GM18505 (cell line): ENCODE data around the gene PEX10.

Experiments used
- ATAC-seq: cut with Tn5 transposase; IDR thresholded peaks from one replicate; pipeline ENCODE4 v1.9.1; 2021; ENCODE audit not compliant: unreplicated experiment
- POLR2A ChIP-seq: IDR thresholded peaks from 4 replicates; pipeline ENCODE4 v1.6.1; 2011; ENCODE audit warnings: borderline replicate concordance; ENCODE audit not compliant: insufficient read depth, insufficient read length; ENCODE audit errors: extremely low read depth

Gene PEX10

DNA sequence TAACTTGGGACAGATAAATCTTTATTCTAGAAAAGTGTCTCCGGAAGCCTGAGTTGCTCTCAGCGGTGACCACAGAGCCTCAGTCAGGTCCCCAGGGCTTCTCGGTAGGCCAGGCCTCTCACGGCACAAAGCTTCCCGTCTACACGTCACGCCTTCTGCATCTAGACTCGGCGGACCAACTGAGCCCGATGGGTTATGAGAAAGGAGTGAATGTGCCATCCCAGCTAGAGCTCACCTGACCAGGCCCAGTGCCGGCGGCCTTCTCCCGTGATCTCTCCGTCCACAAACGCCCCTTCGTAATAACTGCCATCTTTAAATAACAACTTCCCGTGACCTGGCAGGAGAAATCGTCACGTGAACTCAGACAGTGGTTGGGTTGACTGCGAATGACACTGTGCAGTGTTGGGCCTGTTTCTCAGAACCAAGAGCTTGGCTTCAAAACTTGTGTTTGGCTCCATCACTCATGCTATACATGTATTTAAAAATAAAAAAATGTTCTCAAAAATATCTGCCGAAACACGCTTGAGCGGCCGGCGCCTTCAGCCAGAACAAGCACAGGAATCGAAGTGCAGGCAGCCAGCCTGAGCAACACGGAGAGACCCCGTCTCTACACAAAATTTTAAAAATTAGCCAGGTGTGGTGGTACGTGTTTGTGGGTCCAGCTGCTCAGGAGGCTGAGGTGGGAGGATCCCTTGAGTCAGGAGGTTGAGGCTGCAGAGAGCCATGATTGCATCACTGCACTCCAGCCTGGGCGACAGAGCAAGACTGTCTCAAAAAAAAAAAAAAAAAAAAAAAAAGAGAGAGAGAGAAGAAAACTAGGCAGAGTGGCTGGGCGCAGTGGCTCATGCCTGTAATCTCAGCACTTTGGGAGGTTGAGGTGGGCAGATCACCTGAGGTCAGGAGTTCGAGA, 24.1 kb downstream of the PEX10 start:
- no peak for ATAC-seq
- no peak for TF ChIP-seq POLR2A

DNA sequence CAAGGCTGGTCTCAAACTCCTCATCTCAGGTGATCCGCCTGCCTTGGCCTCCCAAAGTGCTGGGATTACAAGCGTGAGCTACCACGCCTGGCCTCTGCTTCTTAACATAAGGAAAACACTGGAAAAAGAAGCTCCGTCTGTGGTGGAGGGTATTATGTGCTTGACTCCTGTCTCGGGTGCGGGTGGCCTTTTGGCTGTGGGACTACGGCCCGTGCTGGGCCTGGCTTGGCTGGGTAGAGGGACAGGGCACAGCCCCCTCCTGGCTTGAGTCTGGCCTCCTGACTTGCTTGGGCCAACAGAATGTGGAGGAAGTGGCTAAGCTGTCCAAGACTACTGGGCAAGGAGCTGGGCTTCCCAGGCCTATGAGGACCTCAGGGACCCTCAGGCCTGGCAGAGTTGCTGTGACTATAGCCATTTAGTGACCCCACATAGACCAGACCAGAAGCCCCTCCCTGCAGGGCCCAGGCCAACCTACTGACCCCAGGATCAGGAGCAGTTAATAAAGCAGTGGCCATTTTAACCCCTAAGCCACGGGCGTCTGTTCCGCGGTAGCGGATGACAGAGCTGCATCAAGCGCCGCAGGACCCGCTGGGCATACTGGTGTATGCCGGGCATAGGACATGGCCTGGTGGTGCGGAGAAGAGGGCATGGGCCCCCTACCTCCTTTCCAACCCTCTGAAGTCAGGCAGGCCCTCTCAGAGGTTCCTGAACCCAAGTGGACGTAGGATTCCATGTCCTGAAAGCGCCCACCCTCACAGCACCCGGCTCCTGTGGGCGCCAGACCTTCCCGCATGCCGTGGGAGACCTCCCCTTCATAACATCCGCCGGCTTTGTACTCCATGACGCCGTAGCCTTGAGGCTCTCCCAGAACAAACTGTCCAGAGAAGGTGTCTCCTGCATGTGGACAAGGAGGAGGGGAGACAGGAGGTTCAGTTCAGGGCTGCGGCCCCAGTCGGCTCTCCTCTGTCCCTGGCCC, 25.4 kb downstream of the PEX10 start:
- ATAC-seq, result no peak
- TF ChIP-seq POLR2A, result no peak

DNA sequence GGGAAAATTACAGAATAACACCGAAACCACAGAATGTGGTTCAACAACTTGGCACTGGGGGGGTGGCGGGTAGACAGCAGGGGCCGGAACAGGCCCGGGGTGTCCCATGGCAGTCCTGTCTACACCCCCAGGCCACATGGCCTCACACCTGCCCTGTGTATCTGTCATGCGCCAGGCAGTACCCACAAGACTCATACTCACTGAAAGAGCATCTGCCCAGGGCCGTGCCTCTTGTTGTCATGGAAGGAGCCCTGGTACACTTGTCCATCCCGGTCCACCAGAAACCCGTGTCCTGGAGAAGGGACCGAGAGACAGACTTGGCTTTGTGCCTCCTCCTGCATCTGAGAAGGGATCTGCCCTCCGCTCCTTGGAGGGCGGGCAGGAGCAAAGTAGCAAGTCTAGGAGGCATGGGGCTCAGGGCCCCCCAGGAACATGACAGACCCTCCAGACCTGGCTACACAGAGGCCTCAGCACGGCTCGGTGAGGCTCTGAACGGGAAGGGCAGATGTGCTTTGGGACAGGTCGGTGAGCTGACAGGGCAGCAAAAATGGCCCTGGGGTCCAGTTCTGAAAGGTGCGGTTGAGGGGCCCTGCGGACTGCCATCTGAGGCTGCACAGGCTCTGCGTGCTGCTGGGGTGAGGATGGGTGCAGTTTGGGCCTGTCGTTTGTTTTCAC, 26.6 kb downstream of the PEX10 start:
- ATAC-seq, result no peak
- TF ChIP-seq POLR2A, result no peak

DNA sequence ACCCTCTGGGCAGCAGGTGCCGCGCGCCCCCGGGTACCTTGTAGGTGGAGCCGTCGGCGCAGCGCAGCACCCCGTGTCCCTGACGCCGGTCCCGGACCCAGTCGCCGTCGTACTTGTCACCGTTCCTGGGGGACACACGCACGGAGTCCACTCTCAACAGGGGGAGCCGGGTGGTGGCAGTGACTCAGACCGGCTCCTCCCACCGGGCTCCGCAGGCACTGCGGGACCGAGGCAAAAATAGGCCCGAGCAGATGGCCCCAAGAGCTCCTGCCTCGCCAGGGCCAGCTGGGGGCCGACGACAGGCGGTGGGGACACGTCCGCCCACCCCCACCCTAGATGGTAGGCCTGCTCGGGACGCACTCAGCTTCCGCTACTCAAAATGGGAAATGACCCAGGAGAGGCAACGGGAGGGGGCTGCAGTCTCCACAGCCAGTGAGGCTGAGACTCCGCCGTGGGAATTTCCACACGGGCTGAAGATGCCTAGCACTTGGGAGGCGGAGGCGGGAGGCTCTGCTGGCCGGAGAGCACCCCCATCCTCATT, 27.4 kb downstream of the PEX10 start:
- ATAC-seq, result no peak
- no peak for TF ChIP-seq POLR2A

DNA sequence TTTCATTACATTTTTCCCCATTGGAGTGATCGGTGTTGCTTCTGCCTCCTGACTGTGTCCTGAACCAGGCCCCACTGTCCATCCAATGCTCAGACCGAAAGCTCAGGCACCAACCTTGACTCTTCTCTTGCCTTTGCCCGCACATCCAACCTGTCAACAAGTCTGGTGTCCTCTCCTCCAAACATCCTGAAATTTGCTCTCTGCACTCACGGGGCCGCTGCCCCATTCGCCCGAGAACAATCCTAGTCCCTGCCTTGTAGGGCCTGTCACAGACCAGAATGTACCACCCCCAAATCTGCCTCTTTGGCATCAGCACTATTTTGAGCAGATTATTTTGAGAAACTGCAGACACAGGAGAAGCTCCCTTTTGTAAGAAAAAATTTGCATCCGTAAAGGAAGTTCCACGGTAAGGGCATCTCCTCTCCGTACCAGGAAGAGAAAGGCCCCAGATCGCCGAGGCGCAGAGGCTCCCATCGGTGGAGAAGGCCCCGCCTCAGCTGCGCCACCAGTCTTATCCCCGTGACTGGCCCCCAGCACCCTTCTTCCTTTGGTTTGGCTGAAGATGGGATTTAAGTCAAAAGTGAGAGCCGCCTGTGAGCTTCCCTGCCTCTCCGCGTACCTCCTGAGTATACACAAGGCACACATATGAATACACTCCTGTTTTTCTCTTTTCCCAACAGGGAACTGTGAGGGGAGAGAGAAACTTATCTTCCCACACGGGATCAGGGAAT, 28.1 kb downstream of the PEX10 start:
- no peak for ATAC-seq
- no peak for TF ChIP-seq POLR2A

DNA sequence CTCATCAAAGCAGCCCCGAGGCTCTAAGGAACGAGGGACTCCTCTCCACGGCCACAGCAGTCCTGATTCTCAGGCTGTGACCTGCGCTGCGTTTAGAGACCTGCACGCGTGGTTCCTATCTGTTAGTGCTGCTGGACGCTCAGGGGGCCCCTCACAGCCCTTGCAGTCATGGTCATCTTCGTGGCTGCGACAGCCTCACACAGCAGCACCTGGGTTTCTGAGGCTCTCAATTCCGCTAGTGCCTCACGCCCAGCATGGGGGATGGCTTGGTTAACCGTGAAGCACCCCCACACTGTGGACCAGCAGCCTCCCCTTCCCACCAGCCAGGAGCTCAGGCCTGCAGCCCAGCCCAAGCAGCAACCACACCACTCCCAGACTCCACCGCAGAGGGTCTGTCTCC, 28.8 kb downstream of the PEX10 start:
- no peak for TF ChIP-seq POLR2A
- no peak for ATAC-seq

DNA sequence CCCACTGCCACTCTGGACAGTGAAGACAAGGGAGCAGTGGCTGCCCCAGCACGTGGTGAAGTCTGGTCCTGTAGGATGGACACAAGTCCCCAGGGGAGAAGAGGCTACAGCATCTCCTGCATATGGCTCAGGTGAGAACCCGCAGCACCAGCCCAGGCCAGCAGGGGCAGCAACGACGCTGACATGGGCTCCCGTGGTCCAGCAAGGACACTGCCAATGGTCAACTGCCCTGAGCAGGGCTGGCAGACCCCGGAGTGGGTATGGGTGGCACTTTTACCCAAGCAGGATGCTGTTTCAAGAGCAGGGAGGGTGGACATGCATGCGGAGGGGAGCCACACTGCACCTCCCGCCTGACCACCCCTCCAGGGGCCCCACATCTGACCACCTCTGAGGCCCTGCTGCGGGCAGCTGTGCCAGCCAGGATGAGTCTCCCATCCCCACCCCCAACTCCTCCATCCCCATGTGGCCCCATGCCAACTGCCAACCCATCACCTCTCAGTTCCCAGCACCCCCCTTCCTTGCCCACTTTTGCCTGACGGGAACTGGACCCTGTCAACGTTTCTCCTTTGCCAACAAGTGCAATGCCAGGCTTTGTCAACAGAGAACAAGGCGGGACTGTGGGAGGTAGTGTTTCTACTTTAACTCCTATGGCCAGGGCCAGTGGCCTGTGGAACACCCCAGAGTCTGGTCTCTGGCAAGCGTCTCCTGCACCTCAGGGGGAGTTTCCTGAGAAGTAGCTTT, 29.6 kb downstream of the PEX10 start:
- no peak for TF ChIP-seq POLR2A
- no peak for ATAC-seq

DNA sequence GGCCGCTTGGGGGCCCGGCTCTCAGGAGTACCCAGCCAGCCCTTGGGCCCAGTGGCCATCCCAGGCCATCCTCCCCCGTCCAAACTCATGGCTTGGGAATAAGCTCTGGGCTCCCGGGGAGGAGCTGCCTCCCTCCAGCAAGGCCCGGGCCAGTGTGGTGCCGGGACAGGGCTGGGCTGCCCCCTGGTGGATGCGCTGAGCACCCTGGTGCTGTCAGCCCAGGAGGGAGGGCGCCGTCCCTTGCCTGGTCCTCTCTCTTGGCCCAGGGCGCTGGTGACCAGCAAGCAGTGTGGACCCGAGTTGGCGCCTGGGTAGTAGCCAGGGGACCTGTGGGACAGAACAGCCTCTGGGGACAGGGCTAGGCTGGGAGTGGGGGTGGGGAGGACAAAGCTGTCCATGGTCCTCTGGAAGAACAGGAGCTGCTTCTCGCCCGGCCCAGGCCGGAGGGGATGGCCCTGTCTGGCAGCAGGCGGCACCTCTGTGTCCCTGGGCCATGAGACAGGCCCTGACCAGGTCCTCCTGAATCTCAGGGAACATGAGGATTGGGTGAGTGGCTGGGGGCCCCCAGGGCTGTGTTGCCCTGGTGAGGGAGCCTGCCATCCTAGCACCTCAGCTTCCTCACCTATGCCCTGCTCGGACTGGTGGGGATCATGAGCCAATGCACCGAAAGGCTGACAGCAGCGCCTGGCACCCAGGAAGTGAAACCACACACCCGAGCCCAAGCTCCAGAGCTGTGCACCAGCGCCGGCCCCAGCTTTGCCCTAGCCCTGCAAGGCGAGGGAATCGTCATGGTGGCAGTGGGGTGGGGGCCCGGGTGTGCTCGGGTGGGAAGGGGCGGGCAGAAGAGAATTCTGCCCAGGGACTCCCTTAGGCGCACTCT, 30.4 kb downstream of the PEX10 start:
- no peak for TF ChIP-seq POLR2A
- peak; percentile 54 for ATAC-seq

DNA sequence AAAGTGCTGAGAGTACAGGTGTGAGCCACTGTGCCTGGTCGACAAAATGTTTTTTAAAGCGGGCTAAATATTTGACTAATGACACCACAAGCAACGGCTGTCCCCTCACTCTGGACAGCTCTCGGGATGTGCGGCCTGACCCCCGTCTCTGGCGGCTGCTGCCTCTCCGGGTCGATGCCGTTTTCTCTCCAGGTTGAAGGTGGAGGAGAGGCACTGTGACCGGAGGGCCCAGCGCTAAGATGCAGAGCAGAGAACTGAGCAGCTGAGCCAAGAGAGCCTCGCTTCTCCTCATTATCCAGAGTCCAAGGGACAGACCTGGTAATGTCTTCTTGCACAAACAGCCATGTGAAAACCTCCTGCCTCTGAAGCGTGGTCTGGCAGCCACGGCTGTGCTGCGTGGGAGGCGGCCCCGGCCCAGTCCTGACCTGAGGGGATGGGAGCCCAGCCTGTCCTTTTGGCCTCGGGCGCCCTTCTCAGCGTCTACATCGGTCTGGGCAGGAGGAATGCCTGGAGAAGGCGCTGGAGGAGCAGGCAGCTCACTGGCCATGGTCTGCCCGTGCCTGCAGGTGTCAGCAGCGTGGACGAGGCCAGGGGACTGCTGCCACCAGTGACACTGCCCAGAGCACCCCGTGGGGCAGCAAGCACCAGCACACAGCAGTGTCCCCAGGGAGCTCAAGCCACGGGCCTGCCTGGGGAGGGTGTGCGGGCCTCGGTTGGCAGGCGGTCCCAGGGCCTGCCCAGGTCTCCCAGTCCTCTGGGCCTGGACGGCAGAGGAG, 31.4 kb downstream of the PEX10 start:
- no peak for ATAC-seq
- TF ChIP-seq POLR2A, result no peak

DNA sequence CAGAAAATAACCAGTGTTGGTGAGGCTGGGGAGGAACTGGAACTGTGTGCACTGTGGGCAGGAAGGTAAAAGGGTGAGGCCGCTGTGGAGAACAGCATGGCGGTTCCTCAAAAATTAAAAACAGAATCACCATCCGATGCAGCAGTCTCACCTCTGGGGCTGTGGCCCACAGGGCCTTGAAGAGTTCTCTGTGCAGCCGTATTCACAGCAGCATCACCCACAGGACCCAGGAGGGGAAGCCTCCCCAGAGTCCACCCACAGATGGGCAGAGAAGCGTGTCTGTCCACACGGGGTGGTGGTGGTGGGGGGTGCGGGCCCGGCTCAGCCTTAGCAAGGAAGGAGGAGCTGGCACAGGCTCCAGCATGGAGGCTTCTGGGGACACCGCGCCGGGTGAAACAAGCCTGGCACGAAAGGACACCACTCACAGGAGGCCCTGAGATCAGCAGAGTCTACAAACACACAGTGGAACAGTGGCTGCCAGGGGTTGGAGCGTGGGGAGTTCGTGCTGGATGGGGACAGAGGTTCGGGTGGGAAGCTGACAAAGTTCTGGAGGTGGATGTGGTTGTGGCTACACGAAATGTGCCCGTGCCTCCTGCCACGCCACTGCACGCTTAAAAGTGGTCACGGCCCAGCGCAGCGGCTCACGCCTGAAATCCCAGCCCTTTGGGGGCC, 32.5 kb downstream of the PEX10 start:
- TF ChIP-seq POLR2A, result no peak
- ATAC-seq, result no peak
